Stimulated activated naive CD8-positive, alpha-beta T cell treated with anti-CD3 and anti-CD28 coated beads, Interleukin-15, Interleukin-2, amounts not matched to agents 100 ng/mL and 50 ng/mL, for 24 hours (primary cell): ENCODE results near the gene LMO7.
A peak's percentile ranks its signal among the peaks of the same experiment; 100 is the strongest.

Experiments
- H3K27ac Mint-ChIP-seq: one replicate; pipeline ENCODE4 v1.8.0; 2021; ENCODE audit warnings: mild to moderate bottlenecking, mixed read lengths
- H3K27me3 Mint-ChIP-seq: one replicate; pipeline ENCODE4 v1.8.0; 2021; ENCODE audit warnings: mixed read lengths
- H3K36me3 Mint-ChIP-seq: one replicate; pipeline ENCODE4 v1.8.0; 2021; ENCODE audit warnings: low read depth, mixed read lengths
- H3K4me1 Mint-ChIP-seq: one replicate; pipeline ENCODE4 v1.8.0; 2021; ENCODE audit warnings: low read depth, mixed read lengths
- H3K4me3 Mint-ChIP-seq: one replicate; pipeline ENCODE4 v1.8.0; 2021; ENCODE audit warnings: mild to moderate bottlenecking, mixed read lengths
- H3K9me3 Mint-ChIP-seq: one replicate; pipeline ENCODE4 v1.8.0; 2021; ENCODE audit warnings: mixed read lengths

Gene LMO7

DNA sequence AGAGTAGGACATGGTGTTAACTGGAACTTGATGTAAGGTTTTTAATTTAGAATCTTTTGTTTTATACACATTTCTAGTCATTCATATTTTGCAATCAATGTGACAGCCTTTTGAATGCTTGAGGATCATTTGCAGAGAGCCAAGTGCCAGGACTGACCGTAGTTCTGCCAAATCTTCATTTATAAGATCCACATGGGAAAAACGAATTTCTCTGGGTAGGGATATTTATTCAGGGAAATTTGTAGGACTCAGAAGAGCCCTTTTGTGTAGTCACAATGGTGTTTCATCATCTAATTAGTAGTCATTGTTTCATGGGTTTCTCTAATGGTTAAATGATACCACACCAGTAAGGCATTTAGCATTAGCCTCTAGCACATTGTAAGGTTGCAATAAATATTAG is 161.1 kb downstream of the LMO7 start:
- H3K9me3 Mint-ChIP-seq: no peaks in the 10 kb centered on the region
- no peak overlapping the region for H3K4me3 Mint-ChIP-seq
- H3K36me3 Mint-ChIP-seq: peaks cover 10% of the 10 kb centered on the region
- no peaks in the 10 kb centered on the region for H3K27me3 Mint-ChIP-seq
- peaks cover 30% of the 10 kb centered on the region for H3K4me1 Mint-ChIP-seq
- no peak overlapping the region for H3K27ac Mint-ChIP-seq

DNA sequence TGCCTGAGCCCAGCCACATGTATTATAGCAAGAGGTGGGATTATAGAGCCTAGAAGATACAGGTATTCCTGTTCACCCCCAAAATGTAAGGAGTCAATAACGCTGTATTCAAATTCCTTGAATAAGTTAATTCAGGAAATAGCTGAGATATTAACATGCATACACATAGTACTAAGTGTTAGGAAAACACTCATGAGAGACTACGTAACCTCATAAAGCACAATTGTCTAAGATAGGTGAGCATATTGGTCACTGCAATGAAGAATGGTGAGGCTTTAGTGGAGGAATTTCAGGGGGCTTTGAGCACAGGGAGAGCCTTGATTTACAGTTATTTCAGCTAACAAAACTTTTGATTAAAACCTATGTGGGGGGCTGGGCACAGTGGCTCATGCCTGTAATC is 161.6 kb downstream of the LMO7 start:
- Mint-ChIP-seq H3K27ac (no peak overlapping the region), H3K4me1 (peaks cover 35% of the 10 kb centered on the region)

DNA sequence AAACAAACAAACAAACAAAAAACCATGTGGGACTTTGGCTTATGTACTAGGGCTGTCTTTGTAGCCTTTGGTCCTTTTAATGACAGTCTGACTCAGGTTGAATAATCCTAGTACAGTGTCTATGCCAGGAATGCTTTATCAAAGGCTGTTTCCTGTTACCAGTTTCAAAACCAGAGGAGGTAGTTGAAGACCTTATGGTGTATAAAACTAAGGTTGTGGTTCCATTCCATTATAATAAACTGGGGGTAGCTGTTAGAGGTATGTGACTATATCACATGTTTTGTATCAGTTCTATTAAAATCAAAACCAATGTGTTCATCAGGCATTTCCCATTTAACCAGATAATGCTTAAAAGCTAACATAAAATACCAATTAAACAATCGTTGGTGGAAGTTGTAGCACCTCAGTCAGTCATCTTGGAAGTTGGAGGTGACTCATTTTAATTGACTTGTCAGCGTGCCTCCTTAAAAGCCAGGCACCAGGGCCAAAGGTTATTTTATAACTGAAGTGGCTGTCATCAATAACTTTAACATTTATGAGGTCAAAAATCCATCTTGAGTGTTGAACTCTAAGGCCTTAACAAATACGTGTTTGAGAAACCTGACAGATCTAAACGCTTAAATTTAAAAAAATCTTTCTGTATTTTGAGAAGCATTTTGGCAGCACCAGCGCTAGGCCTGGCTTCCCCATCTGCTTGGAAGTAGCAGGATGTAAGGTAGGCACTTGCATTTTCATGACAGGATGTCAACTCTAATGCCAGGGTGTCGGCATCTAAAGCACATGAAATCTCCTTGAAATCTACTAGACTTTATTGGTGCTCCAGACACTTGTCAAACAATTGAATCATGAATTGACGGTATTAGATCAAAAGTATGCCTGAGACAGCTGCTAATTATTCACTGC is 162.5 kb downstream of the LMO7 start:
- no peaks in the 10 kb centered on the region for H3K9me3 Mint-ChIP-seq
- H3K4me1 Mint-ChIP-seq: peaks cover 44% of the 10 kb centered on the region
- H3K27me3 Mint-ChIP-seq: no peaks in the 10 kb centered on the region
- H3K27ac Mint-ChIP-seq: peak overlapping the region; percentile 1
- peaks cover 10% of the 10 kb centered on the region for H3K36me3 Mint-ChIP-seq
- H3K4me3 Mint-ChIP-seq: no peak overlapping the region

More for the DNA sequence above, 161.6 kb downstream of the LMO7 start:
- H3K9me3 Mint-ChIP-seq: no peaks in the 10 kb centered on the region
- no peaks in the 10 kb centered on the region for H3K27me3 Mint-ChIP-seq
- H3K36me3 Mint-ChIP-seq: peaks cover 10% of the 10 kb centered on the region
- no peak overlapping the region for H3K4me3 Mint-ChIP-seq

DNA sequence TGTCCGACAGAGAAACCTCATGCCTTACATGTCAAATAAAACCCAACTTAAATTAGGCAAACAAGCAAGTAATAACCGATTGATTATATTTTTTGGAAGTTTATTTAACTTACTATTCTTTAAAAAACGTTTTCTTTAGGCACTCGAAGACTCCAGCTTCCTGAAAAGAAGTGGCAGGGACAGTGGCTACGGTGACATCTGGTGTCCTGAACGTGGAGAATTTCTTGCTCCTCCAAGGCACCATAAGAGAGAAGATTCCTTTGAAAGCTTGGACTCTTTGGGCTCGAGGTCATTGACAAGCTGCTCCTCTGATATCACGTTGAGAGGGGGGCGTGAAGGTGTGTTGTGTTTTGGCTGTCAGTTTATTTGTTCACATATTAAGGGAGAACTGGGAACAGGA is 164.4 kb downstream of the LMO7 start:
- H3K27ac Mint-ChIP-seq: no peak overlapping the region
- H3K27me3 Mint-ChIP-seq: no peaks in the 10 kb centered on the region
- peaks cover 47% of the 10 kb centered on the region for H3K4me1 Mint-ChIP-seq
- H3K4me3 Mint-ChIP-seq: no peak overlapping the region
- H3K36me3 Mint-ChIP-seq: peaks cover 15% of the 10 kb centered on the region
- H3K9me3 Mint-ChIP-seq: no peaks in the 10 kb centered on the region

DNA sequence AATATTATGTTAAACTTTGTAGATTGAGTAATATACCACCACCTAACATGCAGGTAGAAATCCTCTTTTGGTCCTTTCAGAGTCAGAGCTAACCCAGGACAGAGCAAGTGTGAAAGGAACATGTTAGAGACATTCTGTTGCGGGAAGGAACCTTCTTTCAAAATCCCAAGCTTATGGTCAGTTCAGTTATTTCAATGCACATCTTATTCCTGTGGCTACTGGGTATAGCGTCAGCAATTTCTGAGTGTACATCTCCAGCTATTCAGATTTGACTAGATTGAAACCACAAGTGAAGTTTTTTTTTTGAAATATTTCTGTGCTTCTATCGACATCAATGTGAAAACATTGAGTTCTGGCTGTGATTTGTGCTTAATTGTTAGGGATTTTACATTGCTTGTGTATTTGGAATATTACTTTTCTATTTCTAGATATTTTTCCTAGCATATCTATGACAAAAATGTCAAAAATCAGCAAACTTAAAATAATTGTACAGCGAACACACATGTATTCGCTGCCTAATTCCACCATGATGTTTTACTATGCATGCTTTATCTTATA is 165.3 kb downstream of the LMO7 start:
- Mint-ChIP-seq H3K27me3 (no peaks in the 10 kb centered on the region), H3K27ac (no peak overlapping the region), H3K36me3 (peaks cover 11% of the 10 kb centered on the region), H3K4me3 (no peak overlapping the region), H3K4me1 (peaks cover 47% of the 10 kb centered on the region), H3K9me3 (no peaks in the 10 kb centered on the region)

DNA sequence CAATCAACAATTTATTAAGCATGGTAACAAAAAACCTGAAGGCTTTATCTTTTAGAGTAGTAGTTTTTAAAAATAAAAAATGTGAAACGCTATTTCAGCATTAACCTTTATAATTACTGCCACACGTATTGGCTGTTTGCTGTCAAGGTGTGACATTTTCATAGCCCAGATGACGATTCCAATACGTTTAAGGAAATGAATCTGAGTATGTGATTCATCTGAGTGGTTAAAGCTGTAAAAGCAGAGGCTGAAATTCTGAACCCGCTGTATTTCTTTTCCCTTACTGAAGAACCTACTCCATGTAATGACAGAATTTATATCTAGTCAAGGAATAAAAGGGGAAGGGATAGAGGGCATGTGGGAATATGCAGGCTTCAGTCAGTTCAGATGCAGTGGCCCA is 166.0 kb downstream of the LMO7 start:
- peak overlapping the region; percentile 29 for H3K27ac Mint-ChIP-seq
- no peak overlapping the region for H3K4me3 Mint-ChIP-seq
- peaks cover 6% of the 10 kb centered on the region for H3K36me3 Mint-ChIP-seq
- H3K27me3 Mint-ChIP-seq: no peaks in the 10 kb centered on the region
- H3K4me1 Mint-ChIP-seq: peaks cover 47% of the 10 kb centered on the region
- no peaks in the 10 kb centered on the region for H3K9me3 Mint-ChIP-seq

DNA sequence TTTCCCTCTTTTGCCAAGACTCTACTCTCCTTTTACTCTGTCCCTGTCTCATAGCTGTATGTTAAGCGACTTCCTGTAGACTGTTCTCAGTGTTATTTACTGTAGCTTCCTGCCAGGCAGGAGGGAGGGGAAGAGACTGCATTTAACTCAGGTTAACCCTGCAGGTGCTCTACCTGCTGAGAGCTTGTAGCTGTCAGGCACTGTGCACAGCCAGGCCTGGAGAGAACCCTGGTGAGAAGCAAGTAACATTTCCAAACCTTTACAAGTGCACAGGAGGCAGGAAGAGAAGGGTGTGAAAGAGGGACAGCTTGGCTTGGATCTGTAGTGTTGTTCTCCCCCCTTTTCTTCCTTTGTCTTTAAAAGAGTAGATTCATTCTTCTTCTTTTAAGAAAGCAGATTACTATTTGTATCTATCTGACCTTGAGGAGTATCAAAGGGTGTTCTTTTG is 167.1 kb downstream of the LMO7 start:
- Mint-ChIP-seq H3K4me1 (peaks cover 41% of the 10 kb centered on the region), H3K27me3 (no peaks in the 10 kb centered on the region), H3K9me3 (no peaks in the 10 kb centered on the region), H3K4me3 (peak overlapping the region; percentile 38), H3K36me3 (peaks cover 11% of the 10 kb centered on the region), H3K27ac (peak overlapping the region; percentile 51)

DNA sequence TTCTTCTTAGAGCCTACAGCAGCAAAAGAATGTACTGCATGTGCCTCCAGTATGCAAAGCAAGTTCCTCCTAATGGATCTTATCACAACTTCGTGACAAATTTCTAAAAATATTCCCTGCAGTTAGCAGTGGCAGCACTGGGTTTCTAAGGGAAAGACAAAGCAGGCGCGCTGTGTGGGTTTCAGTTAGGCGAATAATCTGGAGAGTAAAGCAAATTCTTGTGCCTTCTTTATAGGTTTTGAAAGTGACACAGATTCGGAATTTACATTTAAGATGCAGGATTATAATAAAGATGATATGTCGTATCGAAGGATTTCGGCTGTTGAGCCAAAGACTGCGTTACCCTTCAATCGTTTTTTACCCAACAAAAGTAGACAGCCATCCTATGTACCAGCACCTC is 167.9 kb downstream of the LMO7 start:
- Mint-ChIP-seq H3K4me1 (peaks cover 32% of the 10 kb centered on the region), H3K27ac (no peak overlapping the region), H3K36me3 (peaks cover 11% of the 10 kb centered on the region), H3K9me3 (no peaks in the 10 kb centered on the region), H3K27me3 (no peaks in the 10 kb centered on the region), H3K4me3 (no peak overlapping the region)

DNA sequence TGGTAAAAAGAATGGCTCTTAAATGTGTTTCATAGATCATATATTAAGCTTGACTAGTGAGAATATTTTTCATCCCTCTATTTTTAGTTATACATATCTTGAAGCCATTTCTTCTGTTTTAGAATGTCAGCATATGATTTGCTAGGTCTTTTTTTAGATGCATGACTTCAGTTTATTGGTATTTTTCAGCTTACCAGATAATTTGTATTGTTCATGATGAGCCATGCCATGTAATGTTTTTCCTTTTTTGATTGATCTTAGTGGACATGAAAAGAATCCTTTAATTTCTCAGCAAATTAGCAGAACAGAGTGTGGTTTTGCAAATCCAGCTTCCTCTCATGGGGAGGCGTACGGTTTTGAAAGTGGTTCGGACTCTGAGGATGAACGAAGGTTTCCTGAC is 168.5 kb downstream of the LMO7 start:
- Mint-ChIP-seq H3K4me3 (no peak overlapping the region), H3K27ac (no peak overlapping the region), H3K9me3 (no peaks in the 10 kb centered on the region), H3K4me1 (peaks cover 29% of the 10 kb centered on the region), H3K27me3 (no peaks in the 10 kb centered on the region), H3K36me3 (peaks cover 11% of the 10 kb centered on the region)

DNA sequence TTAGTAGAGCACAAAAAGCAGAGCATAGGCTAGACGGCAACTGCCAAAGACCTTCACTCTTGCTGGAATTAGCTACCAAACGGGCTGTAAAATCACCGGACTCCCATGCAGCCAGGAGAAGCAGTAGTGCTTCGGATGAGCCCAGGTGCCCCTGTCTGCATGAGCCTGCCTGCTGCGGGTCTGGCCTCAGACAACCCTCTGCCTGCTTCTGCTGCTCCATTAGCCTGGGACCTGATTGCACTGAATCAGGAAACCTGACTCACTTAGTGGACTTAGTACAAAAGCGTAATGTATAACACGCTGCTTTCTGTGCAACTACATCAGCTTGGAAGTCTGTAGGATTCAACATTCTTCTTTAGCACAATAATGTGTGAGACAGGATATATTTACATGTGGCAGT is 170.0 kb downstream of the LMO7 start:
- Mint-ChIP-seq H3K9me3 (no peaks in the 10 kb centered on the region), H3K27ac (no peak overlapping the region), H3K4me3 (no peak overlapping the region), H3K27me3 (no peaks in the 10 kb centered on the region), H3K36me3 (peaks cover 11% of the 10 kb centered on the region), H3K4me1 (peaks cover 25% of the 10 kb centered on the region)

DNA sequence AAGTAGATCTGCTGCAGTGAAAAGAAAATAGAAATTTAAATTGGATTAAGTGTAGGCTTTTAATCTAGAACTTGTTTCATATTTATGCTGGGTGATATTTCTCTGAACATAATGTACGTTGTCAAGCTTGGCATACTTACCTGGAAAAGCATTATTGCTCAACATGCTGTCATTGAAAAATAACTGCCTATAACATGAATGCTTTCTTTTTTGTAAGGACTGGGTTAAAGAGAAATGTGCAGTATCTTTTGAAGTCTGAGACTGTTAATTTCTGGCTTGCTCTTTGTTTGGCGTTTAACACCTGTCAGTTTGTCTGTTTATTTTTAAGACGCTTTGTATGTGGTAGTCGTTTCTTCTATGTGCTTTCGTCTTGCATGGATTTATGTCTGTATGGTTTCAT is 175.2 kb downstream of the LMO7 start:
- Mint-ChIP-seq H3K4me1 (no peaks in the 10 kb centered on the region), H3K27ac (no peak overlapping the region), H3K36me3 (peaks cover 6% of the 10 kb centered on the region), H3K27me3 (no peaks in the 10 kb centered on the region), H3K4me3 (no peak overlapping the region), H3K9me3 (no peaks in the 10 kb centered on the region)

DNA sequence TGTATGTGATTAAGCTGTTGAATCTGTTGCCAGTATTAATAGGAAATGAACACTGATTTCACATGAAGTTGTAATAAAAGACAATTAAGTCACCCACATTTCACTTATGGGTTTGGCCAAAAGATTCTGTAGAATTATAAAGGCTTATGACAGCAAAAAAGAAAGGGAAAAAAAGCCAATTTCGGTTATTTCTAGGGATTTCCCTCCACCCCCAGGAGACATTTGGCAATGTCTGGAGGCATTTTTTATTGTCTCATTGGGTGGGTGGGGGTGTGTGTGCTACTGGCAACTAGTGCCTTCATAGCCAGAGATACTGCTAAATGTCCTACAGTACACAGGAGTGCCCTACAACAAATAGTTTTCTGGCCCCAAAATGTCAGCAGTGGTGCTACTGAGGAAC is 175.7 kb downstream of the LMO7 start:
- Mint-ChIP-seq H3K4me1 (no peaks in the 10 kb centered on the region), H3K4me3 (no peak overlapping the region), H3K36me3 (peaks cover 6% of the 10 kb centered on the region), H3K27me3 (no peaks in the 10 kb centered on the region), H3K27ac (no peak overlapping the region), H3K9me3 (no peaks in the 10 kb centered on the region)

DNA sequence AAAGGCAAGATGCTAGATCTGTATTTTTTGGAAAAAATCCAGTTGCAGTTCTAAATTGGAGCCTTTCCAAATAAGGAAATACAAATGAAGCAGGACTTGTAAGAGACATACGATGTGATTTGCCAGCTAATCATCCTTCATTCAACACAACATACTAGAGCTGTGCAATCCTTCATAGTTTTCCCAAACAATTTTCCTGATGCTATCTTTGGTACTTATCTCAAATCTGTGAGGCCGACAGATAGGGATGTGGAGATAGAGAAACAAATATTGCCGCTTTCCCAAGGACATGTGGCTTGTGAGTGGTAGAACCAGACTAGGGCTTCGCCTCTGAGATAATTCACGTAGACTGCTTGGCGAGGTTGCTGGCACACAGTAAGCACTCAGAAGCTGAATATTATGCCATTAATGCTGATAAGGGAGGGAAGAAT is 176.6 kb downstream of the LMO7 start:
- Mint-ChIP-seq H3K9me3 (no peaks in the 10 kb centered on the region), H3K27me3 (no peaks in the 10 kb centered on the region), H3K27ac (no peak overlapping the region), H3K4me3 (no peak overlapping the region), H3K36me3 (no peaks in the 10 kb centered on the region), H3K4me1 (no peaks in the 10 kb centered on the region)

DNA sequence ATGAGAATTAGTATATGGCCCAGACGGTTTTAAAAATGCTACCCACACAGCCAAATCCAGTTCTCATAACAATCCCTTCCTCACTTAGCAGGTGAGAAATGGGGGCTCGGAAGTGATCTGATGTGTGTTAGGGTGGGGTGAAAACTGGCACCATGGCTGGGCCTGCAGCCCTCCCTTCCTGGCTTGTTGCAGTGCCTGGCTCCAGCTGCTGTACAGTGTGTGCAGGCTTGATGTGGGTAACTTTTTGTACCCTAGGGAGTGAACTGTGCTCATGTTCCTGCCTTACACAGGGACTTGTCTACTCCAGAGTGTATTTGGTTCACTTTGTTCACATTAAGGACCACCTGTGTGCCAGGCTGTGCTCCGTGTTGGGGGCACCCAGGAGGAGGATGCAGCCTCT is 177.2 kb downstream of the LMO7 start:
- no peaks in the 10 kb centered on the region for H3K9me3 Mint-ChIP-seq
- H3K36me3 Mint-ChIP-seq: no peaks in the 10 kb centered on the region
- no peak overlapping the region for H3K4me3 Mint-ChIP-seq
- no peaks in the 10 kb centered on the region for H3K4me1 Mint-ChIP-seq
- no peak overlapping the region for H3K27ac Mint-ChIP-seq
- H3K27me3 Mint-ChIP-seq: no peaks in the 10 kb centered on the region

DNA sequence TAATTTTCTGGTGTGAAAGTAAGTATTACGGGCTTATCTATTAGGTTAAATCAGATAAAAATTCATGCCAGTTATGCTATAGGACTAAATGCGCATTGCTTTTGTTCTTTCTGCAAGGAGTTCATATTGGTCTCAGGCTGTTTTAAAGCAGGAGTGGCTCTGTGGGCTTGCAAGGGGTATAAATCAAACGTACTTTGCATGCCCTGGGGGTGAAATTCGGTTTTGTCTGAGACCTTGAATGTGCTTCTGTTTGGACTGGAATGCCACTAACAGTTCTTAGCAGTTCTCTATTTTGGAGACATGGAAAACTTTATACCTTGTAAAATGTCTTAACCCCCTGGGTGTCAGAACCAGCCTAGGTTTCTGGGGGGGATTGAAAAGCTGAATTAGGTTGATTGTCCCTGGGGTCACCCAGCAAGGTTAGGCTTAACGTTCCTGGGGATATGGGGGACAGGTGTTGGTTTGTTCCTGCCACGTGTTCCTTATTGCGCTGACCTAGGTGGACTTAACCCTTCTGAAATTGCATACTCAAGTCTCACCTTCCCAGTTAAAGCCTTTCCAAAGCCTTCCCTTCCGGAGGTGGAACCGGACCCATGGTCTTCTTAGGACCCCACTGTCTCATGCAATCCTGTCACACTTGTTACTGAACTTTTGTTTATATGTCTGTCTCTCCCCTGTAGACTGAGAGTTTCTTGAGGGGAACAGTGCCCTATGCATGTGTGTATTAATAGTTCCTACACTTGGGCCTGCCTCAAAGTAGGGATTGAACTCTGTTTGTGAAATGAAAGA is 182.2 kb downstream of the LMO7 start:
- H3K27ac Mint-ChIP-seq: no peak overlapping the region
- H3K36me3 Mint-ChIP-seq: no peaks in the 10 kb centered on the region
- no peaks in the 10 kb centered on the region for H3K9me3 Mint-ChIP-seq
- H3K4me1 Mint-ChIP-seq: no peaks in the 10 kb centered on the region
- H3K4me3 Mint-ChIP-seq: no peak overlapping the region
- no peaks in the 10 kb centered on the region for H3K27me3 Mint-ChIP-seq
